Measurements from ENCODE around the gene PEX11B.
A peak's percentile ranks its signal among the peaks of the same experiment; 100 is the strongest.

PEX11B gene

DNA sequence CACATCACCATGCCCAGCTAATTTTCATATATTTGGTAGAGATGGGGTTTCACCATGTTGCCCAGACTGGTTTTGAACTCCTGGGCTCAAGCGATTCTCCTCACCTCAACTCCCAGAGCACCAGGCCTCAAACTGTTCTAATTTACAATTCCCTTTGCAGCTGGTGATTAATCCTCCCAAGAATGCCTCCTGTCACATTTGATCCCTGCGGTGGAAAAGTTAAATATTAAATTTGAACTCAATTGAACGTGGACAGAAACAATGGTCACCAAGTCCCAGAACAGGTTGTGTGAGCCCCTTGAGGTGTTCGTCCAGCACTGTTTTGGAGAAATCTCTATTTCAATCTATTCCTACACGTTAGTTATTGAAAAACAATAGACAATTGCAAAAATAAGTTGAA lies 30.9 kb downstream of the PEX11B start:
- Histone ChIP-seq H3K4me1 (peaks cover 21% of the 10 kb centered on the region), H3K27me3 (ENCODE audit: low read depth) (peaks cover 11% of the 10 kb centered on the region), H3K4me3 (no peak overlapping the region), H3K9me3 (no peaks in the 10 kb centered on the region), H3K36me3 (replicated peaks) (no peaks in the 10 kb centered on the region)
- in situ Hi-C loops (cut with MboI; ENCODE audit: low sequenced_read_pairs), result no loop called here
- DNase-seq (ENCODE audit: low spot score in 2 of 2), result peak in 1 of 2 experiments; percentile 25

- H3K4me3 ChIP-seq, result no peak overlapping the region
- peaks cover 11% of the 10 kb centered on the region for H3K27me3 ChIP-seq (ENCODE audit: low read depth)
- no peaks in the 10 kb centered on the region for H3K9me3 ChIP-seq
- H3K4me1 ChIP-seq, result peaks cover 17% of the 10 kb centered on the region
- no peaks in the 10 kb centered on the region for H3K36me3 ChIP-seq (replicated peaks)
- DNase-seq (ENCODE audit: low spot score in 2 of 2), result peak; percentile 48 to 49
- in situ Hi-C loops (cut with MboI; ENCODE audit: low sequenced_read_pairs), result no loop called here
Measured at GRCh38 chr1:145886816-145887215, 31.7 kb downstream of the PEX11B start.

GRCh38 chr1:145886390-145886789 lies 32.1 kb downstream of the PEX11B start:
- DNase-seq (ENCODE audit: low spot score in 2 of 2), result no peak
- in situ Hi-C loops (cut with MboI; ENCODE audit: low sequenced_read_pairs), result no loop called here
- peak overlapping the region; percentile 56 for H3K4me3 ChIP-seq
- H3K4me1 ChIP-seq, result peaks cover 17% of the 10 kb centered on the region
- H3K9me3 ChIP-seq, result no peaks in the 10 kb centered on the region
- H3K27me3 ChIP-seq (ENCODE audit: low read depth), result peaks cover 11% of the 10 kb centered on the region
- no peaks in the 10 kb centered on the region for H3K36me3 ChIP-seq (replicated peaks)

DNA sequence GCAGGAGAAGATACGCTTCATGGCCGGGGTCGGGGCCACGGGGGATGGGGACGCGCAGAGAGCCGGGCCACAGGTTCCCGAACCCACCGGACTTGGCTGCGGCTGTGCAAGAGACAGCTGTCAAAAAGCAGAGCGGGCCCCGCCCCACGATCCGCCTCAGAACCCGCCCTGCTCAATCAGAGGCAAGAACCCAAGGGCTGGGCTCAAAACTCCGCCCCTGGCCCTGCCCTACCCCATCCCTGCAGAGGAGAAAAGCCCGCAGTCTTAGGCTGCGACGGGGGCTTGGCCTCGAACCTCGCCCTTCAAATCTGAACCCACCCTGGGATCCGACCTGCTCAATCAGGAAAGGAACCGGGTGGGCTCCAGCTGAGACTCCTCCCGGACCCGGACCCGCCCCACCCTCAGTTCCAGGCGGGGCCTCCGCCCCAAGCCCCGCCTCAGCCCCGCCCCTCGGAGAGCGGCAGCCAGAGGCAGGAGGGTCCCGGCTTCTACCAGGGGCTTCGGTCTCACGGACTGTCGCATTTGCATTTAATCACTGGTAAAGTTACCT lies 32.7 kb downstream of the PEX11B start, which contains the start of gene ANKRD35:
ANKRD35 (minus strand) TSS at position 129 of the 550 bp plus-strand sequence; CDS start at position 21, 108 bp downstream.
- Histone ChIP-seq H3K27me3 (ENCODE audit: low read depth) (peaks cover 11% of the 10 kb centered on the region), H3K36me3 (replicated peaks) (no peaks in the 10 kb centered on the region), H3K4me1 (peaks cover 17% of the 10 kb centered on the region), H3K9me3 (no peaks in the 10 kb centered on the region), H3K4me3 (peak within 1 kb of the TSS; percentile 56)
- peak; percentile 83 to 94 for DNase-seq (ENCODE audit: low spot score in 2 of 2)
- in situ Hi-C loops (cut with MboI; ENCODE audit: low sequenced_read_pairs), result no loop called here

GRCh38 chr1:145884675-145885074 lies 33.8 kb downstream of the PEX11B start:
- Histone ChIP-seq H3K9me3 (no peaks in the 10 kb centered on the region), H3K4me3 (no peak overlapping the region), H3K4me1 (peaks cover 17% of the 10 kb centered on the region), H3K36me3 (replicated peaks) (no peaks in the 10 kb centered on the region), H3K27me3 (ENCODE audit: low read depth) (peaks cover 11% of the 10 kb centered on the region)
- no peak for DNase-seq (ENCODE audit: low spot score in 2 of 2)
- in situ Hi-C loops (cut with MboI; ENCODE audit: low sequenced_read_pairs), result no loop called here

DNA sequence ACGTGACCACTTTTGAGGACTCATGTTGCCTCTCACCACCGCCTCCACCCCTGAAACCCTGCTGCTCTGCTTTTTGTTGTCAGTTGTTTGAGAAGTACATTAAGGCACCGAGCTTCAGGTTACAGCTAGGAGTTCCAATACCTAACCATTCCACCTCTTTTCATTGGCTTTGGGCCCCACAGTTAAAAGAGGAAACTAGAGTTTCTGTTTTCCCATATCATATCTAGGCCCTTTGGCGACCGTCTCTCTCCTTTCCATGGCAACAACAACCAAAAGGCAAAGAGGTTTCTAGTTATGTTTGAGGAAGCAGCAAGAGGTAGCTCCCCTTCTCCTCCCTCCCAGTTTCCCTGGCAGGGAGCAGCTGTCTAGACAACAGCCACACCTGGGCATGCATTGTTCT lies 38.7 kb downstream of the PEX11B start:
- Histone ChIP-seq H3K9me3 (no peaks in the 10 kb centered on the region), H3K4me3 (no peak overlapping the region), H3K27me3 (ENCODE audit: low read depth) (peaks cover 16% of the 10 kb centered on the region), H3K36me3 (replicated peaks) (no peaks in the 10 kb centered on the region), H3K4me1 (no peaks in the 10 kb centered on the region; the same call in 1 of the 2 replicates)
- DNase-seq (ENCODE audit: low spot score in 2 of 2), result no peak
- in situ Hi-C loops (cut with MboI; ENCODE audit: low sequenced_read_pairs), result no loop called here

DNA sequence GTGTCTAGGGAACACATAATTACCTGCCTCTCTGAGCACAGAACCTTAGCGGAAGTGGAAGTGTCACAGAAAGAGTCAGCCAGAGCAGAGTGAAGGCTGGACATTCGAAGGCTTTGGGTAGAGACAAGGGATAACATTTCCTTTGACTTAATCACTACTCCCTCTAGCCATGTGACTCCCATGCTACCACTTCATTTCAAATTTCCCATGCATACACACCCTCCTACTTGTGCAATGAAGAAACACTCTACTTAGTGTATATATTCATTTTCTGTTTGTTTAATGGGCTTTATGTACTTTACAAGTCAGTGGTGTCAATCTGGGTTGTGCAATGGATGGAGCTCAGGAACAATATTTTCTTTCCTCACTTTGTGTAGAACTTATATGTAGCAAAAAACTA lies 39.8 kb downstream of the PEX11B start:
- no peaks in the 10 kb centered on the region for H3K36me3 ChIP-seq (replicated peaks)
- no peak overlapping the region for H3K4me3 ChIP-seq
- in situ Hi-C loops (cut with MboI; ENCODE audit: low sequenced_read_pairs), result no loop called here
- no peak for DNase-seq (ENCODE audit: low spot score in 2 of 2)
- H3K9me3 ChIP-seq, result no peaks in the 10 kb centered on the region
- H3K27me3 ChIP-seq (ENCODE audit: low read depth), result peaks cover 7% of the 10 kb centered on the region
- H3K4me1 ChIP-seq, result no peaks in the 10 kb centered on the region; the same call in 1 of the 2 replicates

- Histone ChIP-seq H3K9me3 (no peaks in the 10 kb centered on the region), H3K36me3 (replicated peaks) (no peaks in the 10 kb centered on the region), H3K4me3 (no peak overlapping the region), H3K4me1 (no peaks in the 10 kb centered on the region; the same call in 1 of the 2 replicates), H3K27me3 (ENCODE audit: low read depth) (peaks cover 7% of the 10 kb centered on the region)
- in situ Hi-C loops (cut with MboI; ENCODE audit: low sequenced_read_pairs), result no loop called here
- DNase-seq (ENCODE audit: low spot score in 2 of 2), result no peak
Measured at GRCh38 chr1:145877923-145878486, 40.5 kb downstream of the PEX11B start.

DNA sequence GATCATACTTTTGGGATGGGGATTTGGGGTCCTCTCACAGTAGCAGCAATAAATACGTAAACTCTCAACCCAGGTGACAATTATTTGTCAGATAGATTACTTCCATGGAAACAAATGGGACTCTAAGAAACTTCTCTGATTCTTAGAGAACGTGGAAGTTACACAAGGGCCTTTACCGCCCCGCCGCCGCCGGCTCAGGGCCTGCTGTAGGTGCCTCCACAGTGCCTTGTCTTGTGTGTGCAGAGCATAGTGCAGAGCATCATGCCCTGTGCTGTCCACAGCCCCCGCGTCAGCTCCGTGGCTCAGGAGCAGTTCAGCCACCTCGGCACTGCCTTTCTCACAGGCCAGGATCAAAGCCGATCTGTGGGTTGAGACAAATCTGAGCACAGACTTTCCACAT lies 43.9 kb downstream of the PEX11B start:
- H3K27me3 ChIP-seq (ENCODE audit: low read depth), result peaks cover 17% of the 10 kb centered on the region
- H3K4me1 ChIP-seq, result no peaks in the 10 kb centered on the region
- H3K4me3 ChIP-seq, result no peak overlapping the region
- H3K9me3 ChIP-seq, result no peaks in the 10 kb centered on the region
- H3K36me3 ChIP-seq (replicated peaks), result no peaks in the 10 kb centered on the region
- in situ Hi-C loops (cut with MboI; ENCODE audit: low sequenced_read_pairs), result no loop called here
- DNase-seq (ENCODE audit: low spot score in 2 of 2), result no peak

GRCh38 chr1:145871994-145872924 lies 46.3 kb downstream of the PEX11B start:
- no peak overlapping the region for H3K4me3 ChIP-seq
- no peaks in the 10 kb centered on the region for H3K4me1 ChIP-seq
- no peak for DNase-seq (ENCODE audit: low spot score in 2 of 2)
- H3K27me3 ChIP-seq (ENCODE audit: low read depth), result peaks cover 20% of the 10 kb centered on the region
- in situ Hi-C loops (cut with MboI; ENCODE audit: low sequenced_read_pairs), result no loop called here
- H3K36me3 ChIP-seq (replicated peaks), result no peaks in the 10 kb centered on the region
- H3K9me3 ChIP-seq, result no peaks in the 10 kb centered on the region

DNA sequence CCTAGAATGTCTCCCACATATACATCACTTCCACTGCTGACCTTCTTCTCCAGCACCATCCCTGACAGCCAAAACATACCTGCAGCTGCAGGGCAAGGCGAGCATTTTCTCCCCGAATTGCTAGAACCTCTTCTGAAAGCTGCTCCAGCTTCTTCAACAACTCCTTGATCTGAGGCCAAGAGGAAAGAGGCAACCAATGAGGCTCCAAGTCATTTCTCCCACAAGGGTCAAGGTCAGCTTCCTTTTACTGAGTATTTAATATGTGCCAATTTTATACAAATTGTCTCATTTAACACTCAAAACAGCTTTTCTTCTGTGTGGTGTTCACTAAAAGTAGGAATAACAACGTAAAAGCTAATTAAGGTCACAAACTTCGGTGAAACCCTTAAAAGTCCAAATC lies 50.3 kb downstream of the PEX11B start:
- no peak overlapping the region for H3K4me3 ChIP-seq
- no peaks in the 10 kb centered on the region for H3K4me1 ChIP-seq
- DNase-seq (ENCODE audit: low spot score in 2 of 2), result no peak
- no peaks in the 10 kb centered on the region for H3K9me3 ChIP-seq
- no peaks in the 10 kb centered on the region for H3K36me3 ChIP-seq (replicated peaks)
- peaks cover 28% of the 10 kb centered on the region for H3K27me3 ChIP-seq (ENCODE audit: low read depth)
- in situ Hi-C loops (cut with MboI; ENCODE audit: low sequenced_read_pairs), result no loop called here

DNA sequence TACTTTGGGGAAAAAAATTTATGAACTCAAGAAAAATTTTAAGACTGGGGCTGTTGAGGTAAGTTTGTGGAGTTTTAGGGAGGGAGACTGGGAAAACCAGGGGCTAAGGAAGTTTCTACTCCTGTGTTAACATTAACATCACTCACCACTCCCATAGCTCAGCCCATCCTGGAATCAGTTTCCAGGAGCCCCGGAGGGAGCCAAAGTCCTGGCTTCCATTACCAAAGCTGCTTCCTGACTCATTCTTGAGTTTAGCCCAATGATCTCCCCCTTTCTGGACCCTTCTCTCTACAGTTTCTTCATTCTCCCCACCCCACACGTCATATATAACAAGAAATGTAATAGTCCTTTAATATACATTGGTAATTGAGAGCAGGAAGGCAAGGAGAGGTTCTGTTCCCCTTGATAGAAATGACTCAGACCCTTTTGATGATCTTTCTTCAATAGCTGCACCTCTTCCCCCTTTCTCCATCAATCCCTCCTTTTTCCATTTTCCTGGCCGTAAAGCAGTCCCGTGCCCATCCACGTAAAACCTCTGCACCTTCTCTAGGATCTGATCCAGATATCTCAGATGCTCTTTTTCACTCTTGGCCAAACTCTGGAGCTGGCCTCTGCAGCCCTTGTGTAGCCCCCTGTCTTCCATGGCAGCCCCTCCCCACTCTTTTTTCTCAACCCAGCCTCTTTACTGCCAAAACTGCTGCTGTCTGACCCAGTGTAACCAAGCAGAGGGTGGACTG lies 55.1 kb downstream of the PEX11B start:
- no peaks in the 10 kb centered on the region; the same call in 1 of the 2 replicates for H3K9me3 ChIP-seq
- in situ Hi-C loops (cut with MboI; ENCODE audit: low sequenced_read_pairs), result no loop called here
- H3K27me3 ChIP-seq (ENCODE audit: low read depth), result peaks cover 19% of the 10 kb centered on the region
- H3K4me3 ChIP-seq, result no peak overlapping the region
- peaks cover 4% of the 10 kb centered on the region; the same call in 1 of the 2 replicates for H3K36me3 ChIP-seq (replicated peaks)
- no peak for DNase-seq (ENCODE audit: low spot score in 2 of 2)
- H3K4me1 ChIP-seq, result peaks cover 11% of the 10 kb centered on the region

Data from HAP-1 (cell line).